Measurements from ENCODE around the gene ZMYND15. TPM values are rescaled to one million over a fixed set of nuclear protein-coding genes. Genes with fewer than 3 reads are reported as not detected.
A peak's percentile ranks its signal among the peaks of the same experiment; 100 is the strongest.
"Not testable (repeated sequence)": the region's sequence is repeated elsewhere in the genome, so short reads cannot be mapped to it uniquely, and the experiment has no call there.

The ZMYND15 gene
- total RNA-seq, 4 donors from 2014 or later: 0.29 to 0.44 (median 0.37) TPM

GRCh38 chr17:4696437-4696805 is 43.2 kb upstream of the ZMYND15 start:
- intact Hi-C loops (cut with DNase I): no loop called here
- DNase-seq: no peak

GRCh38 chr17:4699401-4700056 is 40.1 kb upstream of the ZMYND15 start:
- H3K36me3 ChIP-seq; H3K4me3 ChIP-seq (replicated peaks in 1 of 3); intact Hi-C loops (cut with DNase I); H3K9me3 ChIP-seq; H3K27ac ChIP-seq; DNase-seq; H3K27me3 ChIP-seq: not testable (repeated sequence)
- WGBS, 2 donors: 89 to 90% methylated on average over 13 of the region's 13 CpGs
- peaks cover 7 to 10% of the 10 kb centered on the region in 2 donors for H3K4me1 ChIP-seq

More at GRCh38 chr17:4696437-4696805, 43.2 kb upstream of the ZMYND15 start:
- H3K36me3 ChIP-seq: no peaks in the 10 kb centered on the region
- 81 to 83% methylated on average over 6 of the region's 6 CpGs for WGBS, 2 donors
- H3K27me3 ChIP-seq: no peaks in the 10 kb centered on the region
- TF ChIP-seq CTCF (IDR thresholded peaks at IDR 0.05): no peak
- no peak for TF ChIP-seq POLR2A (IDR thresholded peaks at IDR 0.05)
- H3K9me3 ChIP-seq: no peaks in the 10 kb centered on the region
- H3K27ac ChIP-seq: no peak overlapping the region
- H3K4me3 ChIP-seq (replicated peaks in 1 of 3): no peak overlapping the region
- no peaks in the 10 kb centered on the region for H3K4me1 ChIP-seq

- H3K27me3 ChIP-seq: no peaks in the 10 kb centered on the region
- no peak overlapping the region for H3K27ac ChIP-seq
- 87 to 92% methylated on average over 1 of the region's 1 CpG for WGBS, 2 donors
- TF ChIP-seq CTCF (IDR thresholded peaks at IDR 0.05) (no peak), POLR2A (IDR thresholded peaks at IDR 0.05) (no peak)
- no peaks in the 10 kb centered on the region for H3K36me3 ChIP-seq
- no peak for DNase-seq
- intact Hi-C loops (cut with DNase I): no loop called here
- H3K4me1 ChIP-seq: peaks cover 7 to 10% of the 10 kb centered on the region in 2 donors
- no peak overlapping the region for H3K4me3 ChIP-seq (replicated peaks in 1 of 3)
- no peaks in the 10 kb centered on the region for H3K9me3 ChIP-seq
Observed at GRCh38 chr17:4701116-4701515, 38.5 kb upstream of the ZMYND15 start.

- 5% methylated on average over 15 of the region's 15 CpGs for WGBS, 2 donors
- H3K27ac ChIP-seq: peak overlapping the region in 2 of 3 donors; percentile 81
- TF ChIP-seq CTCF (IDR thresholded peaks at IDR 0.05) (no peak), POLR2A (IDR thresholded peaks at IDR 0.05) (no peak)
- intact Hi-C loops (cut with DNase I): no loop called here
- H3K36me3 ChIP-seq: no peaks in the 10 kb centered on the region
- DNase-seq: no peak
- H3K27me3 ChIP-seq: no peaks in the 10 kb centered on the region
- peak overlapping the region; percentile 17 to 97 (median 95) for H3K4me3 ChIP-seq (replicated peaks in 1 of 3)
- peaks cover 7 to 10% of the 10 kb centered on the region in 2 donors for H3K4me1 ChIP-seq
- H3K9me3 ChIP-seq: no peaks in the 10 kb centered on the region
Observed at GRCh38 chr17:4703330-4703691, 36.3 kb upstream of the ZMYND15 start.

- peak overlapping the region in 1 of 3 donors; percentile 95 for H3K4me3 ChIP-seq (replicated peaks in 1 of 3)
- H3K4me1 ChIP-seq: peaks cover 8 to 10% of the 10 kb centered on the region in 2 donors
- 53 to 59% methylated on average over 14 of the region's 14 CpGs for WGBS, 2 donors
- H3K9me3 ChIP-seq; intact Hi-C loops (cut with DNase I); DNase-seq; H3K36me3 ChIP-seq; H3K27me3 ChIP-seq: not testable (repeated sequence)
- H3K27ac ChIP-seq: peak overlapping the region in 2 of 3 donors; percentile 81
Observed at GRCh38 chr17:4704574-4704907, 35.1 kb upstream of the ZMYND15 start.

GRCh38 chr17:4704991-4705390 is 34.6 kb upstream of the ZMYND15 start:
- H3K4me1 ChIP-seq: peaks cover 10% of the 10 kb centered on the region in 2 donors
- H3K9me3 ChIP-seq: no peaks in the 10 kb centered on the region
- no peak for TF ChIP-seq POLR2A (IDR thresholded peaks at IDR 0.05)
- TF ChIP-seq CTCF (IDR thresholded peaks at IDR 0.05): no peak
- intact Hi-C loops (cut with DNase I): no loop called here
- no peaks in the 10 kb centered on the region for H3K27me3 ChIP-seq
- no peak overlapping the region for H3K4me3 ChIP-seq (replicated peaks in 1 of 3)
- WGBS, 2 donors: 93 to 97% methylated on average over 12 to 15 of the region's 15 CpGs
- no peak overlapping the region for H3K27ac ChIP-seq
- DNase-seq: no peak
- H3K36me3 ChIP-seq: no peaks in the 10 kb centered on the region

Data from thyroid gland (tissue), 4 donors.